GM18909 (cell line): Measurements from ENCODE around the gene RIMS1.

ENCODE experiments used
- ATAC-seq: cut with Tn5 transposase; IDR thresholded peaks from one replicate; pipeline ENCODE4 v1.9.1; 2021; ENCODE audit warnings: mild to moderate bottlenecking; ENCODE audit not compliant: unreplicated experiment, poor library complexity

The RIMS1 gene, protein sequence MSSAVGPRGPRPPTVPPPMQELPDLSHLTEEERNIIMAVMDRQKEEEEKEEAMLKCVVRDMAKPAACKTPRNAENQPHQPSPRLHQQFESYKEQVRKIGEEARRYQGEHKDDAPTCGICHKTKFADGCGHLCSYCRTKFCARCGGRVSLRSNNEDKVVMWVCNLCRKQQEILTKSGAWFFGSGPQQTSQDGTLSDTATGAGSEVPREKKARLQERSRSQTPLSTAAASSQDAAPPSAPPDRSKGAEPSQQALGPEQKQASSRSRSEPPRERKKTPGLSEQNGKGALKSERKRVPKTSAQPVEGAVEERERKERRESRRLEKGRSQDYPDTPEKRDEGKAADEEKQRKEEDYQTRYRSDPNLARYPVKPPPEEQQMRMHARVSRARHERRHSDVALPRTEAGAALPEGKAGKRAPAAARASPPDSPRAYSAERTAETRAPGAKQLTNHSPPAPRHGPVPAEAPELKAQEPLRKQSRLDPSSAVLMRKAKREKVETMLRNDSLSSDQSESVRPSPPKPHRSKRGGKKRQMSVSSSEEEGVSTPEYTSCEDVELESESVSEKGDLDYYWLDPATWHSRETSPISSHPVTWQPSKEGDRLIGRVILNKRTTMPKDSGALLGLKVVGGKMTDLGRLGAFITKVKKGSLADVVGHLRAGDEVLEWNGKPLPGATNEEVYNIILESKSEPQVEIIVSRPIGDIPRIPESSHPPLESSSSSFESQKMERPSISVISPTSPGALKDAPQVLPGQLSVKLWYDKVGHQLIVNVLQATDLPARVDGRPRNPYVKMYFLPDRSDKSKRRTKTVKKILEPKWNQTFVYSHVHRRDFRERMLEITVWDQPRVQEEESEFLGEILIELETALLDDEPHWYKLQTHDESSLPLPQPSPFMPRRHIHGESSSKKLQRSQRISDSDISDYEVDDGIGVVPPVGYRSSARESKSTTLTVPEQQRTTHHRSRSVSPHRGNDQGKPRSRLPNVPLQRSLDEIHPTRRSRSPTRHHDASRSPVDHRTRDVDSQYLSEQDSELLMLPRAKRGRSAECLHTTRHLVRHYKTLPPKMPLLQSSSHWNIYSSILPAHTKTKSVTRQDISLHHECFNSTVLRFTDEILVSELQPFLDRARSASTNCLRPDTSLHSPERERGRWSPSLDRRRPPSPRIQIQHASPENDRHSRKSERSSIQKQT (N-terminal part only)

DNA sequence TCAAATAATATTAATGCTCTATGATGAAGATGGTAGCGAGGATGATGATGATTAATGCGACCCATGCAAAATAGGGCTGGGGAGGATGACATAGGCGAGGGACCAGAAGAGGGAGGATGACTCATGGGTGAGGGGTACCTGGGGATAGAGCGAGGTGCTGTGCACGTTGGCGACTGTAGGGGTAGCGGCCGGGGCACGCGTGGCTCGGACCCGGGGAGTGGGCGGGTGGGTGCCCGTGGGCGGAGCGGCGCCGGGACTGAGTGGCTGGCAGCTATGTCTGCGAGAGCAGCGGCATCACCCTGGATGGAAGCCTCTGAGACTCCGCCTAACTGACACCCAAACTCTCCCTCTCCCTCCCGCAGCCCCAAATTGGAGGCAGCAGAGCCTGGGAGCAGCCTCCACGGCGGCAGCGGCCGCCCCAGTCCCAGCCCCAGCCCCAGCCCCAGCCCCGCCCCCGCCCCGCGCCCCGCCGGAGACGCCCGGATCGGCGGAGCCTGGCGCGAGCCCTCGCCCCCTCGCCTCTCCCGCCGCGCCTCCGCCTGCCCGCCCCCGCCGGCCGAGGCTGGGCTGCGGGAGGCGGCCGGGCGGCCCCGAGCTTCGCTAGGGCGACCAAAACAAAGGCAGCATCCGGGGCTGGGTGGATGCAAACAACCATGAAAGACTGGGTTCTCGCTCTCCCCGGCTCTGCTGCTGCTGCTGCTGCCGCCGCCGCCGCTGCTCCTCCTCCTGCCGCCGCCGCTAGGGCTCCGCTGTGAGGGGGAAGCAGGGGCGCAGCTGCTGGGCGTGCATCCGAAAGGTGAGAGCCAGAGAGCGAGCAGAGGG is at the start of gene RIMS1:
RIMS1 (plus strand) TSS at position 367 of the 822 bp plus-strand sequence. CDS start 474 bp downstream, outside the sequence.
- peak; percentile 84 for ATAC-seq

DNA sequence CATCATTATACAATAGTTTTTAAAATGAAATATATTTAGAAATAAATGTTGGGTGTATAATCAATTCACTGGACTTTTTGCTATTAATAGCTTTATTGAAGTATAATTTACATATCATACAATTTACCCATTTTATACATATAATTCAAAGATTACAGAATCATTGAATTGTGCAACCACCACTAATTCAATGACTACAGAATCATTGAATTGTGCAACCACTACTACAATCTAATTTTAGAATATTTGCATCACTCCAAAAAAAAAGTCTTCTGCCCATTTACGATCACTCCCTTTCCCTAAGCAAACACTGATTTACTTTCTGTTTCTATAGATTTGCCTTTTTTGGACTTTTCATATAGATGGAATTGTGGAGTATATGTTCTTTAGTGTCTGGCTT is 35.1 kb upstream of the RIMS1 start:
- ATAC-seq = no peak

DNA sequence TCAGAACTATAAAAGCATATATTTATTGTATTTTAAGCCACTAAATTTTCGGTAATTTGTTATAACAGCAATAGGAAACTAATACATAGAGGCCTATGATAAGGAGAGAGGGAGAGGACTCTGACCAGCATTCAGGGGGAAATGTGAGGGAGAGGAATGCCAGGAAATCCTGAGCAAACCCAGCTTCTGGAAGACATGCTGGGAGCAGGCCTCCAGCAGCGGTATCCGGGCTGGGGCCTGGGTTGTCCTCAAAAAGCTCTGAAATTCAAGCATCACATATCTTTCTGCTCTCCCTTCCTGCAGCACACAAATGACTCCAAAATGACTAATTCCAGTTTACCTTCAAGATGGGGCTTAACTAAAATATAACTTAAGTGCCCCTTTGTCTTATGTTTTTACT is 33.4 kb upstream of the RIMS1 start:
- ATAC-seq = no peak

DNA sequence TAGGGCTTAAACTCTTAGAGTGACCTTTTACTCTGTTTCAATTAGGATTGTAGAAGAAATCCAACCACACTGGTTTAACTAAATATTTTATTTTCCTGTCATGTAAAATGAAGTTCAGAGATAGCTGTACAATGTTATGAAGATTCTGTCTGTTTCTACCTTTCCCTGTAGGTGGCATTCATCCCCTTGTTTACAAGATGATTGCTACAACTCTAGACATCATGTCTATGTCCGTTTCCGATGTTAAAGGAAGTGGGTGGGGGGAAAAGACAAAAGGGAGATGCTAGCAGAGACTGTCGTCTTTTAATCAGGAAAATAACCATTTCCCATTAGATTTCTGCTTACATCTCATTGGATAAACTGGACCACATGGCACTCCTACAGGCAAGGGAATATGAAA is 30.9 kb upstream of the RIMS1 start:
- no peak for ATAC-seq

DNA sequence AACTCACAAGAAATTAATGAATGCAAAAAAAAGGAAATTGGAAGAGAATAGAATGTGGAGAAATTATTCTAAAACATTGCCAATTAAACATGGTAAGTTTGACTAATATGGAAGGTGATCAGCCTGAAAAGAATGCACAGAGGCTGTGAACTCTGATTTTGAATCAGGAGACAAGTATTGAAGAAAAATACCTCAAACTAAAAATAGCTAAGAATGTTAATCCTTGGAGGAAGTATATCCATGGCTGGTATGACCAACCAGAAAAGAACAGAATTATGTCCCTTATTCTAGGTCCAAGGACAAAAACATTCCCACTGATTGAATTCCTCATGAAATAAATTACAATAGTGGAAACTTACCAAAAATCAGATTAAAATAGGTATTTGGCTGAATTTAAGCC is 7.3 kb upstream of the RIMS1 start:
- ATAC-seq = no peak

DNA sequence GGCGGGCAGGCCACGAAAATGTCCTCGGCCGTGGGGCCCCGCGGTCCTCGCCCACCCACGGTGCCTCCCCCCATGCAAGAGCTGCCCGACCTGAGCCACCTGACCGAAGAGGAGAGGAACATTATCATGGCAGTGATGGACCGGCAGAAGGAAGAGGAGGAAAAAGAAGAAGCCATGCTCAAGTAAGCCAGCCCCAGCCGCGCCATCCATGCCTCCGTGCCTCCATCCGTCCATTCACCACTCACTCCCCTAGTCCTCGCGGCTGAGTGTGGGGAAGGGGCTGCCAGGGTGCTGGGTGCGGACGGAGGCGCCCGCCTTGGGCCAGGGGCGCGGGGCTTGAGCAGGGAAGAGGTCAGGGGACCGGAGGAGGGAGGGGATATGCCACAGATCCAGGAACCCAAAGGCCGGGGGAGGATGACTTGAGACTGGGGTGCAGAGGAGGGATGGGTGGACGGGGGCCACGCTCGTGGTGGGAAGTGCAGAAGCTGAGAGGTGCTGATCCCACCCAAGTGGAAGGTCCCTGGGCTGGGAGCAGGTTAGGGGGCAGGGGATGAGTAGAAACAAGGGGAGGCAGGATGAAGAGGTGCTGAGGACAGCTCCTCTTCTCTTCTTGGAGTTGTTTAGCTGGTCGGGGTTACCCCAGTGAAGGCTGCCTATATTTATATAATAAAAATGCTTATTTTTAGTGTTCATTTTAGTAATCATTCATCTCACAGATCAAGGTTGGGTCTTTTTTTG is 825 bp downstream of the RIMS1 start:
- ATAC-seq = no peak

DNA sequence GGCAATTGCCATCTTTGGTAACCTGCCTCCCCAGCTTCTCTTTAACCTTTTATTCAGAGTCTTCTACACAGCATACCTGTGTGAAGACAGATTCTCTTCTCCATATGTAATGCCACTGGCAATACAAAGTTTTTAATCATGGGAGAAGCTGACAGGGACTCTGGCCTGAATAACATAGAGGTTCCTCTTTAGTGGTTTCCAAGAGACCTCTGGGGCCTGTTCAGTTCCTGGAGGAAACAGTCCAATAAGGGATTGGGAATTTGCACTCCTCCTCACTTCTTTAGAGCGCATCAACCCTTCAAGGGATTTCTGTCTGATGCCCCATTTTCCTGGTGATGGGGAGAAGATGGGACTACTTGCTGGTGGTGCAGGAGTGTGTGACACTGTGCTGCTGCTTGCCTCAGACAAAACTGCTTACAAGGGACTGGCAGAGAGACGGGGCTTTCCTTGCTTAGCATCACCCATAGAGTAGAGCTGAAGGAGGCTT is 1.4 kb downstream of the RIMS1 start:
- ATAC-seq = no peak

DNA sequence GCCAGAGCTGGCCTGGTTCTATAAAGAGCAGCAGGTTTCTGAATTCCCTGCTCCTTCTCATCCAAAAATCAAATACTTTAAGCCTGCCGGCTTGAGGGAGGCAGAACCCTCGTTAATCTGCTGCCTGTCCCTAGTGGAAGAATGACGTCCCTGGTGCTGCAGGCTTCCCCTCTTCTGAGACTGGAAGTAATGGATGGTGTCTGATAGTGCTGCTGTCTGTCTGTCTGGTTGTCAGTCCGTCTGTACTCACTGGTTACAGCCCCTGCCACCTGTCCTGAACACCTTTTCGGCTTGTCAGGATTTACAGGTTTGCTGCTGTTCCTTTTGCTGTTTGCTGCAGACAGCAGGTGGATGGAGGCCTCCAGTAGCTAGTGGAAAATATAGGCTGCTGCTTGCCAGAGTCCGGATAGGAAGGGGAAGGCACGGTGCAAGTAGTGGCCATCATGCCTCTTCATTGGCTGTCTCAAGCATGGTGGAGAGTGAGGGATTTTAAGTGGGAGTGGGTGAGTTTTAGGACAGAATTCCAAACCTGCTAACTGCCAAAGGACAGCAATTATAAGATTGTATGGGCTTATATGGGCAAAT is 2.5 kb downstream of the RIMS1 start:
- no peak for ATAC-seq

DNA sequence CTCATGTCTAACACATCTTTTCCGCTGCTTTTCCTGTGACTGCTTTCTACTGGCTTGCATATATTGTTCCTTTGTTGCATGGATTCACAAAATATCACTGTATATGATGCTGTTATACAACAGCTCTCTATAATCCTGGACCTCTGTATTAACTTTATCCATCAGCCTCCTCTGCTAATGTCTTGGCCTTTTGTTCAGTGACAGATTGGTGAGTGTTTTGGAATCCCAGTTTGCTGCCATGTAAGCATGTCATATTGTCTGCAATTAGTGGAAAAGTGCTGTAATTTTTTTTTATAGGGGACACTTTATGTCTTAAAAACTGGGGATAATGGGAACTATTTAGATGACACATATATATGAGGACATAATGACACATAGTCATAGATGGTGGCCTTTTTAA is 3.0 kb downstream of the RIMS1 start:
- no peak for ATAC-seq

DNA sequence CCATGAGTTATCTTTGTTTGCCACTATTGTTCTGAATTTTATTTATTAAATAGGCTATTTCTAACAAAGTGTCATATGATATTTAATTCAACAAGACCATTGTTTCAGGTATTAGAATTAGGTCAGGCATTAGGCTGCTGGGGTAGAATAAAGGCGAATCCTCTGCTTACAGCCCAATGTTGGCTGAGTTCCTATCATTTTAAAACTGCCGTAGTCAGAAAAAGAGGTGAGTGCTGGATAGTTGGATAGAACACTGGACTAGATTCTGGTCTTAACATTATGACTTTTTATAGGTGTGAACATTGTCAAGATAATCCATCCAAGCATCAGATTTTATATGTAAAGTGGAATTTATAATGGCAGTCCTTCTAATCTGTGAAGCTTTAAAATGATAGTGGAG is 6.3 kb downstream of the RIMS1 start:
- no peak for ATAC-seq

DNA sequence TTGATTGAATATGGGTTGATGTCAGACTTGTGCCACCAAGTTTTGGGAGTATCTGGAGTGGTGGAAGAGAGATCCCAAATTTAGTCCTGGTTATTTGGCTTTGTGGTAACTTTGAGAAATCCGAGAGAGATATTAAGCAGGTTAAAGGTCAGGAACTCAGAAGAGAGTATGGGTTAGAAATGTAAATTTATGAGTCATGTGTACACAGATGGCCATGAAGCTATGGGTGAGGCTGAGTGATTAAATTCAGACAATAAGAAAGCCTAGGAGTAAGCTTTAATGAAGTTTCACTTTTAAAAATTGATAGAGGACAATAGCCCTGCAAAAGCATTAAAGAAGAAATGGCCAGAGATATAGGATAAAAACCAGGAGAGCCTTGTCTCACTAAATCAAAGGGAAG is 14.3 kb downstream of the RIMS1 start:
- ATAC-seq = no peak

DNA sequence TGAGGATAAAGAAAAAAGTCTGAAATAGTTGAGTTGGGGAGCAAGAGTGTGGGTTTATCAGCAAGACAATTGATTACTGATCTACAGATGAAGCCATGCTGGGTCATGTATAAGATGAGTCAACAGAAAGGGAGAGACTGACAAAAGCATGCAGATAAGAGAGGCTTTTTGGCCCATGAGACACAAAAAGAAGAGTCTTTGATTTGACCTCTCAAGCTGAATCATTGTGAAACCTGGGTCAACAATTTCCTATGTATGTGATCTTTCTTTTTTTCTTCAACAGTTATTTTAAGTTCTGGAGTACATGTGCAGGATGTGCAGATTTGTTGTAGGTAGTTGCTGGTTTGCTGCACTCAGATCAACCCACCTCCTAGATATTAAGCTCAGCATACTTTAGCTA is 15.9 kb downstream of the RIMS1 start:
- peak; percentile 90 for ATAC-seq

DNA sequence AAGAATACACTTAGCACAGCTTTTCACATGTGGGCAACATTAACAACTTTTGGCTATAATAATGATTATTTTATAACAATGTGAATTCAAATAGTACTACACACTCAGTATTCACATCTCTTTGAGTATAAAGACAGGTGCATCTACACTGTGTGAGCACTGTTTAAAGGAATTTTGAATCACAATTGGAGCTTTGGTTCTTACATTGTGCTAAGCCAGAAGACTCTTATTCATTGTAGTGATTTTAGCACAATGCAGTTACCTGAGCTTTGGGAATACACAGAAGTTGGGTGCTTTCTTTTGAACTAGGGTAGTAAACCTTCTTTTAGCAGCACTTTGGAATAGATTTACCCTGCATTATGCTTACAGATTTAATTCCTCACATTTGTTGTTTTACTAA is 20.5 kb downstream of the RIMS1 start:
- no peak for ATAC-seq

DNA sequence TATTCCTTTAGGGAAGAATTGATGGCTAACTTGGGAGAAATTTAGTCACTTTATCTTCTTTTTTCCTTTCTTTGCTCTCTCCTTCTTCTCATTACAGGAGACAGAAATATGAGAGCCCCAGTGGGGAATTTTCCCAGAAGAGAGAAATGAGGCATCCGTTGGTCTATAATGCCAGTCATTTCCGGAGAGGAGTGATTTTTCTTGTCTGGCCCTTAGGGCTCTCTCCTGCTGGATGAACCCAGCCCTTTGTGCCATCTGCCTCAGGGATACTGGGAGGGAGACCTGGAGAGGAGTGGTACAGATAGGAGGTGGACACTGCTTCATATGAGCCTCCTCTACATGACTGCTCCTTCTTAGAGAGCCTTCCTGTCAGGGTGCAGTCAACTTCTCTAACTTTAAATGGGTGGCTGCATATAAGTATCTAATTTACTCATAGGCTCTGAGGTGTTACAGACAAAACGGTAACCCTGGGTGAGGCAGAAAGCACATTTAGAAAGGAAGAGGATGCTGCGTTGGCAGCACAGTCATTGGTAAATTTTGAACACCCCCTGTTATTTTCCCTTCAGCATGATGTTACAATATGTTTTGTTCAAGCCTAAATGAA is 21.9 kb downstream of the RIMS1 start:
- peak; percentile 56 for ATAC-seq

DNA sequence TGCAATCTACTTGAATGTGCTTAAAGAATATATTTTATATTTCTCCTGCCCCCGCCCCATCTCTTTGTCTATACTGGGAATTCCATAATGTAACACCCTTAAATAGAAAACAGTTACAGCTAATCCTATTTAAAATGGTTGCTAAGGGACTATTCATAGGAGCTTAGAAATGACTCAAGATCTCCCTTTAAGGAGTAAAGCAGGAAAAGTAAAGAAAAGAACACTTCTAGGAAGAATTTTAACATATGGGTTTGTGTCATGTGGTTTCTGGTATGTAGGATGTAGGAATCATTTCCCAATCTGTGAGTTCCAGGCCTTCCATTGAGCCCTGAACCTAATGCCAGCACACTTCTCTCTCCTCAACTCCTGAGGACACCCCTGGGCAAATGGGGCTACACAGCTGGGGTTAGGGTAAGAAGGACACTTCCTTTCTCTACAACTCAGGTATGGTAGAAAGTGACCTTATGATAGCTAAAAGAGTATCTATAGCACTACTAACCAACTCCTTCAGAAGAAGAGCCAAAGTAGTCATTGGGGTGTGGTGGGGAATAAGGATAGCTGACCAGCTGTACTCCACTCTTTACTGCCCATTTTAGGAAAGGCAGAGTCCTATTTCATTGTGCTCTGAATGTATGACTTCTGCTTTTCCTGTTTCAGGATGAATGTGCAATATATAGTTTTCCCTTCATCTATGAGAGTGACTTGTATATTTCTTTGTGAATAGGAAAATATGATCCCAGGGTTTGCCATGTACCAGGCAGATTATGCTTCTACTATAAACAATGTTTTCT is 27.3 kb downstream of the RIMS1 start:
- ATAC-seq = no peak

DNA sequence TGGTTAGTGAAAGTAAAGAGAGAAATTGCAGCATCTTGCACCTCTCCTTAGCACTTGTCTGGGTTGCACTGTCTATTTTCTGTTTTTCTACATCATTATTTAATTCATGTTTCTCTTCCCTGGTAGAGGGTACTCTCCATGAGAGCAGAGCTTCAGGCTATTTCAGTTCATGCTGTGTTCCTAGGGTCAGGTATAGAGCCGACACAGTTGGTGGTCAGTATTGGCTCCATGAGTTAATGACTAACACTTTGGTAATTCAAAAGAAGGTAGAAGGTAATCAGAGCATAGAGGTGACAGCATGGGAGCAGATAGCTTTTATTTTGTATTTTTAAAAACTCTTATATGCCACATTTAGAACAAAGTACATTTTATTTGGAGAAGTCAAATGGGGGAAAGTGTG is 42.7 kb downstream of the RIMS1 start:
- no peak for ATAC-seq

DNA sequence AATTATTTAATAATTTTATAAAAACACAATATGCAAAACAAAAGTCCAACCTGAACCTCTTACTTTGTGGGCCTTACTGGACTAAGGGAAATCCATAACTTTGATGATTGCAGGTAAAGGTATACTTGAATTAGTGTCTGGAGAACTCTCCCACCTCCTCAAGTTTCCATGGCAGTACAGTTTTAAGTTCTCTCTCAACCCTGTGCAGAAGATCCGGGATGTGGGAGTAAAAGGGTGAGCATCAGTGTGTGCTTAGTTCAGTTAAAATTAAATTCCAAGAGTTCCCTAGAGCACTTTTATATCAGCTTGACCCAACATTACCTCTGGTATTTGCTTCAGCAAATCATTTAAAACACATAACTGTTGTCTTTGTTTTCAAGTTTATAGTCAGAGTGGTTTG is 47.5 kb downstream of the RIMS1 start:
- no peak for ATAC-seq

DNA sequence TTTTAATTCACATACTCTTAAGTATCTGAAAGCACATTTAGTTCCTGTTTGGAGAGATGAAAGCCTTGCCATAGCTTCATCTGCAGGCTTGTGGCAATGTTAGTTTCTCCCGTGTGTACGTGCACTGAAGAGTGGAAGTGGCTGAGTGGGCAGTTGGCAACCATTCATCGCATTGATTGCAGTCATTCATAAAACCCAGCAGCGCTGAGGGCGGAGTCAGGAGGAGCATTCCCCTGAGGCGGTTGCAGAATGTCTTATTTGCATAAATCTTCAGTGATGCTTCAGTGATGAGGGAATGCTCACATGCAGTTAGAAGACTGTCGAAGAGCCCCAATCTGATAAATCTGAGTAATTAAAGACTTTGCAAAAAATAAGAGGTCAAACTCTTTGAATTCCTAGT is 79.1 kb downstream of the RIMS1 start:
- peak; percentile 68 for ATAC-seq
